Mesendoderm (in vitro differentiated cells): ENCODE results near the gene DIPK1A.

Experiments used
- DNase-seq: peaks from one replicate; pipeline ENCODE4 v3.0.0; 2013
- H2AK5ac ChIP-seq: 2 replicates; pipeline ENCODE4 v1.6.1; 2013; ENCODE audit warnings: low read length, inconsistent platforms
- H2BK120ac ChIP-seq: 2 replicates; pipeline ENCODE4 v1.6.1; 2013; ENCODE audit warnings: low read depth, mild to moderate bottlenecking, low read length, moderate library complexity, mixed read lengths
- H2BK15ac ChIP-seq: replicated peaks from 2 replicates; pipeline ENCODE4 v1.6.1; 2013; ENCODE audit warnings: low read depth, mild to moderate bottlenecking, moderate library complexity
- H2BK5ac ChIP-seq: 2 replicates; pipeline ENCODE4 v1.6.1; 2013; ENCODE audit warnings: low read length, inconsistent platforms
- H3K18ac ChIP-seq: 2 replicates; pipeline ENCODE4 v1.6.1; 2013; ENCODE audit warnings: mild to moderate bottlenecking, low read length, mixed read lengths
- H3K23ac ChIP-seq: one replicate; pipeline ENCODE4 v1.6.1; 2013; ENCODE audit warnings: low read length
- H3K27ac ChIP-seq: 2 replicates; pipeline ENCODE4 v1.5.1; 2013; ENCODE audit warnings: low read depth, mild to moderate bottlenecking, inconsistent platforms, low read length, moderate library complexity
- H3K27me3 ChIP-seq: 2 replicates; pipeline ENCODE4 v1.6.1; 2013; ENCODE audit warnings: low read length, control low read depth, mild to moderate bottlenecking, inconsistent platforms; ENCODE audit not compliant: insufficient read depth, poor library complexity
- H3K36me3 ChIP-seq: 2 replicates; pipeline ENCODE4 v1.6.1; 2013; ENCODE audit warnings: low read length, inconsistent platforms; ENCODE audit not compliant: control insufficient read depth, insufficient read depth
- H3K4ac ChIP-seq: one replicate; pipeline ENCODE4 v1.6.1; 2013; ENCODE audit warnings: low read depth, mild to moderate bottlenecking, low read length, moderate library complexity
- H3K4me1 ChIP-seq: 2 replicates; pipeline ENCODE4 v1.6.1; 2013; ENCODE audit warnings: low read depth, low read length, inconsistent platforms; ENCODE audit not compliant: control insufficient read depth
- H3K4me2 ChIP-seq: 2 replicates; pipeline ENCODE4 v1.6.1; 2013; ENCODE audit warnings: low read length
- H3K4me3 ChIP-seq: 2 replicates; pipeline ENCODE4 v1.5.1; 2013; ENCODE audit warnings: mild to moderate bottlenecking, low read length
- H3K56ac ChIP-seq: one replicate; pipeline ENCODE4 v1.6.1; 2013; ENCODE audit warnings: low read length
- H3K79me1 ChIP-seq: 2 replicates; pipeline ENCODE4 v1.6.1; 2013; ENCODE audit warnings: low read length, inconsistent platforms
- H3K79me2 ChIP-seq: 2 replicates; pipeline ENCODE4 v1.6.1; 2013; ENCODE audit warnings: mild to moderate bottlenecking, low read length; ENCODE audit not compliant: control insufficient read depth, insufficient read depth
- H3K9ac ChIP-seq: 2 replicates; pipeline ENCODE4 v1.6.1; 2013; ENCODE audit warnings: low read length, inconsistent platforms
- H4K5ac ChIP-seq: one replicate; pipeline ENCODE4 v1.6.1; 2013; ENCODE audit warnings: low read length
- H4K8ac ChIP-seq: one replicate; pipeline ENCODE4 v1.6.1; 2013; ENCODE audit warnings: low read depth, mild to moderate bottlenecking, control low read depth, low read length, moderate library complexity
- WGBS: extraction: QIAGEN DNeasy Blood & Tissue Kit; methylation state at CpG from one replicate; pipeline ENCODE4 v1.1.7; 2013; ENCODE audit warnings: low lambda C conversion rate, missing lambda C conversion rate; ENCODE audit not compliant: insufficient coverage; ENCODE audit errors: extremely low coverage; 5-methylcytosine and 5-hydroxymethylcytosine counted together

DIPK1A gene

GRCh38 chr1:92937731-92938130 lies 23.5 kb downstream of the DIPK1A start:
- Histone ChIP-seq H3K79me1 (no peaks in the 10 kb centered on the region), H2BK5ac (no peak overlapping the region), H3K27me3 (no peaks in the 10 kb centered on the region), H2AK5ac (no peak overlapping the region), H2BK15ac (no peak overlapping the region), H2BK120ac (no peak overlapping the region), H3K36me3 (no peaks in the 10 kb centered on the region), H3K27ac (no peak overlapping the region), H3K9ac (no peak overlapping the region), H3K4me2 (no peak overlapping the region), H4K8ac (no peak overlapping the region), H3K4me3 (no peak overlapping the region), H4K5ac (no peak overlapping the region), H3K56ac (no peak overlapping the region), H3K18ac (no peak overlapping the region), H3K79me2 (no peaks in the 10 kb centered on the region), H3K4ac (no peak overlapping the region), H3K23ac (no peak overlapping the region), H3K4me1 (no peaks in the 10 kb centered on the region)
- no peak for DNase-seq
- no CpG with 5 or more reads among the region's 3 CpGs for WGBS

- H3K79me1 ChIP-seq: no peaks in the 10 kb centered on the region
- no peak overlapping the region for H4K8ac ChIP-seq
- WGBS: no CpG with 5 or more reads among the region's 1 CpG
- no peak overlapping the region for H2BK15ac ChIP-seq
- H4K5ac ChIP-seq: no peak overlapping the region
- no peaks in the 10 kb centered on the region for H3K27me3 ChIP-seq
- no peak for DNase-seq
- H3K79me2 ChIP-seq: no peaks in the 10 kb centered on the region
- no peak overlapping the region for H3K23ac ChIP-seq
- H3K4me2 ChIP-seq: no peak overlapping the region
- no peak overlapping the region for H3K9ac ChIP-seq
- H3K36me3 ChIP-seq: no peaks in the 10 kb centered on the region
- no peak overlapping the region for H3K4me3 ChIP-seq
- no peaks in the 10 kb centered on the region for H3K4me1 ChIP-seq
- H2BK5ac ChIP-seq: no peak overlapping the region
- H3K27ac ChIP-seq: no peak overlapping the region
- no peak overlapping the region for H3K4ac ChIP-seq
- no peak overlapping the region for H2AK5ac ChIP-seq
- no peak overlapping the region for H3K56ac ChIP-seq
- no peak overlapping the region for H3K18ac ChIP-seq
- H2BK120ac ChIP-seq: no peak overlapping the region
Measured at GRCh38 chr1:92936865-92937264, 24.4 kb downstream of the DIPK1A start.

GRCh38 chr1:92934395-92935378 lies 26.6 kb downstream of the DIPK1A start:
- WGBS: no CpG with 5 or more reads among the region's 5 CpGs

GRCh38 chr1:92933459-92933858 lies 27.8 kb downstream of the DIPK1A start:
- no peak overlapping the region for H3K9ac ChIP-seq
- H2BK120ac ChIP-seq: no peak overlapping the region
- H3K4ac ChIP-seq: no peak overlapping the region
- H3K27me3 ChIP-seq: no peaks in the 10 kb centered on the region
- H2BK5ac ChIP-seq: no peak overlapping the region
- no peak overlapping the region for H3K23ac ChIP-seq
- H4K5ac ChIP-seq: no peak overlapping the region
- H2AK5ac ChIP-seq: no peak overlapping the region
- H3K36me3 ChIP-seq: no peaks in the 10 kb centered on the region
- H3K4me1 ChIP-seq: no peaks in the 10 kb centered on the region
- H3K79me2 ChIP-seq: no peaks in the 10 kb centered on the region
- no peak overlapping the region for H3K27ac ChIP-seq
- DNase-seq: no peak
- no peaks in the 10 kb centered on the region for H3K79me1 ChIP-seq
- no CpG with 5 or more reads among the region's 2 CpGs for WGBS
- H4K8ac ChIP-seq: no peak overlapping the region
- H3K18ac ChIP-seq: no peak overlapping the region
- no peak overlapping the region for H3K4me2 ChIP-seq
- H3K56ac ChIP-seq: no peak overlapping the region
- H2BK15ac ChIP-seq: no peak overlapping the region
- no peak overlapping the region for H3K4me3 ChIP-seq

More at GRCh38 chr1:92934395-92935378, 26.6 kb downstream of the DIPK1A start:
- no peak overlapping the region for H3K56ac ChIP-seq
- DNase-seq: no peak
- no peaks in the 10 kb centered on the region for H3K36me3 ChIP-seq
- H4K5ac ChIP-seq: no peak overlapping the region
- no peak overlapping the region for H3K4me3 ChIP-seq
- no peak overlapping the region for H3K27ac ChIP-seq
- no peak overlapping the region for H3K9ac ChIP-seq
- H2AK5ac ChIP-seq: no peak overlapping the region
- H3K27me3 ChIP-seq: no peaks in the 10 kb centered on the region
- H2BK5ac ChIP-seq: no peak overlapping the region
- no peak overlapping the region for H2BK120ac ChIP-seq
- H3K79me1 ChIP-seq: no peaks in the 10 kb centered on the region
- no peaks in the 10 kb centered on the region for H3K79me2 ChIP-seq
- H3K18ac ChIP-seq: no peak overlapping the region
- no peak overlapping the region for H4K8ac ChIP-seq
- no peak overlapping the region for H3K4me2 ChIP-seq
- no peaks in the 10 kb centered on the region for H3K4me1 ChIP-seq
- no peak overlapping the region for H2BK15ac ChIP-seq
- H3K4ac ChIP-seq: no peak overlapping the region
- H3K23ac ChIP-seq: no peak overlapping the region

GRCh38 chr1:92931691-92932090 lies 29.6 kb downstream of the DIPK1A start:
- Histone ChIP-seq H4K5ac (no peak overlapping the region), H3K4me3 (no peak overlapping the region), H2AK5ac (no peak overlapping the region), H3K56ac (no peak overlapping the region), H3K4me2 (no peak overlapping the region), H3K4me1 (no peaks in the 10 kb centered on the region), H3K79me1 (no peaks in the 10 kb centered on the region), H3K4ac (no peak overlapping the region), H3K9ac (no peak overlapping the region), H4K8ac (no peak overlapping the region), H2BK15ac (no peak overlapping the region), H3K27ac (no peak overlapping the region), H3K18ac (no peak overlapping the region), H3K36me3 (no peaks in the 10 kb centered on the region), H3K27me3 (no peaks in the 10 kb centered on the region), H2BK5ac (no peak overlapping the region), H2BK120ac (no peak overlapping the region), H3K23ac (no peak overlapping the region), H3K79me2 (no peaks in the 10 kb centered on the region)
- no peak for DNase-seq
- no CpG with 5 or more reads among the region's 4 CpGs for WGBS
